GM12874 (cell line): ENCODE measurements around the gene CACHD1.

Experiments
- TF ChIP-seq, protein P1 (sequence below): IDR thresholded peaks from 2 replicates; pipeline ENCODE4 v1.5.1; 2011; ENCODE audit warnings: low read depth, mild to moderate bottlenecking, control low read depth, low read length, moderate library complexity; ENCODE audit not compliant: insufficient read depth

CACHD1 gene

DNA sequence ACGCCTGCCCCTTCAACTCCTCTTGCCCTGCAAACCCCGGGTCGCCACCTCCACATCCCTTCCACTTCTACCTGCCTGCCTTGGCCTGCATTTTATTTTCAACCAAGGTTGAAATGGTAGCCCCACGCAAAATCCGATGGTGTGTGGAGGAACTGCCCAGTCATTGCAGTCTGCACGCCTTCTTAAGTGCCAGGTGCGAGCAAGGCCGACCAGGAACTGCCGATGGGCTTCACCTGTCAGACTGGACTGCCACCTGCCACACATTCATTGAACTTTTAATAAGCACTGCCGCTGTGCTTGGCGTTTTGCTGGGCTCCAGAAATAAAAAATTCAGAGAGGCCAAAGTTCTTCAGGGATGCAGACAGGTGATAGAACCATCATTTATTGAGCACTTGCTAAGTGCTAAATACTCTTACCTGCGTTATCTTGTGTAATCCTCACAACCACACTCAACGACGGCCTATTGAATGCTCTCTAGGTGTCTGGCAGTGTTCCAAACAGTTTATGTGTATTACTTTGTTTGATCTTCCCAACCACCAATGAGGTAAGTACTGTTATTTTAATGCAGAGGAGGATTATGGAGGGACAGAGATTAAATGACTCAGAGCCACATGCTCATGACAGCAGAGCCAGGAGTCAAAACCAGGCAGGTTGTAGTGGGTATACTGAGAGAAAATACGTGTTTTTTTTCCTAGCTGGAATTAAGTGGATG is 36.2 kb downstream of the CACHD1 start:
- TF ChIP-seq, protein P1, sequence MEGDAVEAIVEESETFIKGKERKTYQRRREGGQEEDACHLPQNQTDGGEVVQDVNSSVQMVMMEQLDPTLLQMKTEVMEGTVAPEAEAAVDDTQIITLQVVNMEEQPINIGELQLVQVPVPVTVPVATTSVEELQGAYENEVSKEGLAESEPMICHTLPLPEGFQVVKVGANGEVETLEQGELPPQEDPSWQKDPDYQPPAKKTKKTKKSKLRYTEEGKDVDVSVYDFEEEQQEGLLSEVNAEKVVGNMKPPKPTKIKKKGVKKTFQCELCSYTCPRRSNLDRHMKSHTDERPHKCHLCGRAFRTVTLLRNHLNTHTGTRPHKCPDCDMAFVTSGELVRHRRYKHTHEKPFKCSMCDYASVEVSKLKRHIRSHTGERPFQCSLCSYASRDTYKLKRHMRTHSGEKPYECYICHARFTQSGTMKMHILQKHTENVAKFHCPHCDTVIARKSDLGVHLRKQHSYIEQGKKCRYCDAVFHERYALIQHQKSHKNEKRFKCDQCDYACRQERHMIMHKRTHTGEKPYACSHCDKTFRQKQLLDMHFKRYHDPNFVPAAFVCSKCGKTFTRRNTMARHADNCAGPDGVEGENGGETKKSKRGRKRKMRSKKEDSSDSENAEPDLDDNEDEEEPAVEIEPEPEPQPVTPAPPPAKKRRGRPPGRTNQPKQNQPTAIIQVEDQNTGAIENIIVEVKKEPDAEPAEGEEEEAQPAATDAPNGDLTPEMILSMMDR: no peak

DNA sequence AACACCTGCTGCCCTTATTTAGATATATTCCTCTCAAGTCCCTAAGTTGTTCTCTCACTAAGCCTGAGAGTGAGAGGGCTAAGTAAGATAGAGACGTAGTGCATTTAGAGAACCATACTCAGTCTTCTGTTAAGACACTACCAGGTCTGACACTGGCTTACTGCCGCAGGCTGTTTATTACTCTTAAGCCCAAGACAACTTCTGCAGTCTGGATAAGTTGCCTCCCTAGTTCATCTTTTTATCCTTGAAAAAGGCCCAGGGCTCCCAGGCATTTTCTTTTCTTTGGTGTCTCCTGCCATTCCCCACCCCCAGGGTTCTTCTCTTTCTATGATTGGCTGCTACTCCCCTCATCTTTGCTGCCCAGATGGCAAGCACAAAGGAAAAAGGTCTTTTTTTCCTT is 38.7 kb downstream of the CACHD1 start:
- TF ChIP-seq, protein P1: no peak

DNA sequence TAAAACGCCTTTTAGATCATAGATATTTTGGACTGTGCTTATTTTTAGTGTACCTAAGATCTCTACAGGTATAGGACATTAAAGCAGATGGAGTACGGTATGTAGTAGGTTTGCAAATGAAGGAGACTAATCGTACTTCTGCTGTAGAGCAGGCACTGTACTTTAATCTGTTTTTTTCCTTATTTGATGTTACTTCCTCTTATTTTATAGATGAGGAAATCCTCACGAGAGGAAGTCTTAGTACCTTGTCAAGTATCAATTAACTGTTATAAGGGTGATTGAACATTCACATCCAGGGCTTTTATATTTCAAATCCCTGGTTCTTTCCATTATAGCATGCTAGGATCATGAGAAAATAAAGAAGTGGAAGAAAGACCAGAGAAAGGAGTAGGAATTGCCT is 41.1 kb downstream of the CACHD1 start:
- TF ChIP-seq, protein P1: no peak

DNA sequence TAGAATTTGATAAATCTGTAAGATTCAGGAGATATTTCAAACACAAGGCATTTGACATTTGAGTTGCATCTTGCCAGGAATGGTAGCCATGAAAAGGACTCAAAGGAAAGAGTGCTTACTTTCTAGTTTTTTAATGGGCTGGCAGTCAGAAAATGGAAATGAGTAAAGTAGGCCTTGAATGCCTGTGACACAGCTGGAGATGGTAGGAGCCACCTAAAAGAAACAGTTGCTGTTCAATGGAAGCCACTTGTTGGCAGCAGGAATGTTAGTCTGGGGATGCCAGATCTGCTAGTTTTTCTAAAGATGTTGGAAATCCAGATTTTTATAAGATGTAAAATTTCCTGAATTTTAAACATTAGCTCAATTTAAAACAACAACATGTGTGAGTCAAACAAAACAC is 43.6 kb downstream of the CACHD1 start:
- TF ChIP-seq, protein P1: no peak

DNA sequence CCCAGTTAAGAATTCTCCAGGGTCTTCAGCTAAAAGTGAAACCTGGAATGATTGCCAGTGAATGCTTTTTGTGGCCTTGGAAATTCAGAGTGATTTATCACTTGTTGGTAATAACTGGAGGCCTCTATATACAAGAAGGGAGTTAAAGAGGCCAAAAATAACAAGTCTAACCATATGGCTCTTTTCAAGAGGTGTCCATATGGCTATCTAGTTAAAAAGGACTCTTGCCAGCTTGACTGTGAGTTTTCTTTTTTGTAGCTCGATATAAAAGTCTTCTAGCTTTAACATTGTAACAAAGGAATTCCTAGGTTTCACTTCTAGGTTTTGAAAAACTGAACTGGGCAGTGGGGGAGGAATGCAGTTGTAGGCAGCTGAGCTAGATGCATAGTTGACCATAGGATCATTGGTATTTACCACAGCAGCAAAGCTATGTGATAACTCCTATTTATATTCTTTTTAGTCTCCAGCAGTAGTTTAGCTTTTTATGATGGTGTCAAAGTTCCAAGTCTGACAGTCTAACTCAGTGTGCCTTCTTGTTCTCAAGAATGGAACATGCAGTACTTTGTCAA is 44.4 kb downstream of the CACHD1 start:
- TF ChIP-seq, protein P1: no peak

DNA sequence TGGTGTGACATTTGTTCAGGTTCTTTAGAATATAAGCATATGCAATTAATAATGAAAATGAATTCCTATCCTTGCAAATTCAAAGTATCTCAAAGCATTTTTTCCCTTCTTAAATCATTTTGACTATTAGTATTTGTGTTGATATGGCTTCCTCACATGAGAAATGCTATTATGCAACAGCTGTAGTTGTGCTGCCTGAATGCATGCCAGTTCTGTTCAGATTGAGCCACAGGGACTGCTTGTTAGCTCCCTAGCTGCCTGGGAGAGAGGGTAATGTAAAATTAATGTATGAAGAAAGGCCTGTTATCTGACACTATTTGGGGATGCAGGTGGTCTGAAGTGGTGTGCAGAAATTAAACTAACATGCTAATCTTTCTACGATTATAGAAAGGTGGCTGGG is 45.5 kb downstream of the CACHD1 start:
- TF ChIP-seq, protein P1: no peak

DNA sequence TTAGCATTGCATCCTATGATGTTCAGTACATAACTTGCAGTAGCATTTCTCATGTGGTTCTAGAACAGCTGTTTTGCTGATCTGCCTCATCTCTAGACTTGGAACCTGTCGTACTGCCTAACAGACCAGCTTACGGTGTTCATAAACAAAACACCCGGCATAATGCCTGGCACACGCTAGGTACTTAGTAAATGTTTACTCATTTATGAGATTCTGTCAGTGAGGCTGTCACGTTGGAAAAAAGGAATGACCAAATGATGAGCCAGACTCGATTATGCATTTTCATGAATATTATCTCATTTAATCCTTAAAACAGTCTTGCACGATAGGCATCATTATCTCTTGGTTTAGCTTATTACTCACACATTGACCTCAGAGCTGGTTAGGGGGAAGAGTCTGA is 46.4 kb downstream of the CACHD1 start:
- TF ChIP-seq, protein P1: no peak
